Right renal cortex interstitium (tissue), 3 donors: ENCODE data around the gene HS3ST6. TPM values are rescaled to one million over a fixed set of nuclear protein-coding genes. Genes with fewer than 3 reads are reported as not detected.
"Not testable (repeated sequence)": the region's sequence is repeated elsewhere in the genome, so short reads cannot be mapped to it uniquely, and the experiment has no call there.

Experiments used
- DNase-seq, 3 donors: peaks; one replicate each; pipeline ENCODE4 v3.0.0-alpha.2; 2013; ENCODE audit warnings: low read depth in 3 of 3, low spot score in 2 of 3
- polyA plus RNA-seq, 3 donors: library from polyadenylated mRNA; unstranded; fragments of 120-200 nt; gene quantifications; one replicate each; pipeline ENCODE4 v1.2.1, GENCODE V29; 2013; ENCODE audit not compliant: insufficient read length in 3 of 3

Gene HS3ST6
- polyA plus RNA-seq, 3 donors, result 0.12 to 0.24 (median 0.17) TPM

DNA sequence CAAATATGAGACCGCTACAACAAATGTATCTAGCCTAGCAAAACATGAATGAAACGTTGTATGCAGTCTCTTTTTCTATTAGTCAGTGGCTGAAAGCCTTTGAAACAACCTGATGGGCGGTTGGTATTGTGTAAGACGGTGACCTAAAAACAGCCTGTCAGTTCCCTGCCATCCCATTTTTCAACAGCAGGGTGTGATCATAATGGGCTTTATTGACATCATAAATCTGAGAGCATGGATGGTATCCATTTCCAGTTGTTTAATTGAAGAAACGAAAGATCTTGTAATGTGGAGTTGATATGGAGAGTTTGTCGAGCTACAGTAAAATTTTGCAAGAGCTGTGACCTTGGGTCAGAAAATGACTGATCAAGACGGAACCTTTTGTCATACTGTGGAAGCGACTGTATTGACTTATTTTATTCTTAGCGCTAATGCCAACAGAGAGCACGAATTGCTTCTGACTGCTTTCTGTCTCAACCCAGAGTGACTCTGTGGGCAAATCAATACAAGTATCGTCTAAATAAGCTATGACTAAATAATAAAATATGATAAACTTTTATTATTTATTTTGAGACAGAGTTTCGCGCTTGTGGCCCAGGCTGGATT lies 34.0 kb downstream of the HS3ST6 start:
- no peak for DNase-seq

DNA sequence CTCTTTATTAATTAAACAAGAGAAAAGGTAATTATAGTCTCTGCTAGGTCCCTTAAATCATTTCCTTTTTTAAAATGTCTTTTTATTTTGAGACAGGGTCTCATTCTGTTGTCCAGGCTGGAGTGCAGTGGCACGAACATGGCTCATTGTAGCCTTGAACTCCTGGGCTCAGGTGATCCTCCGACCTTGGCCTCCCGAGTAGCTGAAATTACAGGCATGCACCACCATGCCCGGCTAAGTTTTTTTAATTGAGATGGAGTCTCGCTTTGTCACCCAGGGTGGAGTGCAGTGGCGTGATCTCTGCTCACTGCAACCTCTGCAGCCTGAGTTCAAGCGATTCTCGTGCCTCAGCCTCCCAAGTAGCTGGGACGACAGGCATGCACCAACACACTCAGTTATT lies 37.0 kb downstream of the HS3ST6 start:
- DNase-seq, result not testable (repeated sequence)

DNA sequence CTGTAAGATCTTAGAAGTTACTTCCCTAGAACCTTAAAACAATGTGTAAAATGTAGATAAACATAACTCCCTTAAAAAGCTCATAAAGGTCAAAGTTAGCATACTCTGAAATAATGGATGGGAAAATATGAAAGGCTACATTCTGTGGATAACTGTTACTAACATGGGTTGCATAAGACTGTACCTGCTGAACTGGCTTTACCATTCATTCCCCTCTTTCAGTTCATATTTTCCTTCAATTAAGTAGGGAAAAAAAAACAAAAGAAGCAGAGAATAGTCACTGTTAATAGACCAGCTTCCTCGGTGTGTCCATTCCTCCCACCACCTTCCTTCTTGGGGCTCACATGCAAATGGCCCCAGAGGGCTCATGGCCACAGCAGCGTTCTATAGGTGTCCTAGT lies 38.7 kb downstream of the HS3ST6 start:
- DNase-seq, result no peak

DNA sequence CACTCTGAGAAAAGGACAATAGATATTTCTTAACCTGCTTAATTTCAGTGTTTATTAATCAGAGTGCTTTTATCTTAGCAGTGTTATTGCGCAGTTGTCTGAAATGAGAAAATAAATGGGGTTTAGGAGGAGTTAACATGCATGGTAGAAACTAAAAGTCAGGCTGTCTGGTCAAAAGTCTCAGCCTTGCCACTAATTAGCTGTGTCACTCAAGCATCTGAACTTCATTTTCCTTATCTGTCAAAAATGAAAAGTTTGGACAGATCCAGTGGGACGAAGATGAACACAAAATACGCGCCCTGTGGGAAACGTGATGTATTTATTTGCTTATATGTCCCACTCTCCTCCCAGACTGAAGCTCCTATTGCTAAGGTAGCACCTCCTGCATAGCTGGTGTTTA lies 40.0 kb downstream of the HS3ST6 start:
- DNase-seq, result no peak

DNA sequence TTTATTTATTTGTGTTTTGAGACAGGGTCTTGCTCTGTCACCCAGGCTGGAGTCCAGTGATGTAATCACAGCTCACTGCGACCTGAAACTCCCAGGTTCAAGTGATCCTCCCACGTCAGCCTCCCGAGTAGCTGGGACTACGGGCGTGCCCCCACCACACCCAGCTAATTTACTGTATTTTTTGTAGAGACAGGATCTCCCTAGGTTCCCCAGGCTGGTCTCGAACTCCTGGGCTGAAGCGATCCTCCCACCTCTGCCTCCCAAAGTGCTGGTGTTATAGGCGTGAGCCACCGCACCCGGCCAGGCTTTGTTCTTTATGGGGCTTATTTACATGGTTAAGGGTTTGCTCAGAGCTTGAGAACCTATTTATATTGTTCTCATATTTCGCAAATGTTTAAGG lies 40.4 kb downstream of the HS3ST6 start:
- DNase-seq, result no peak

DNA sequence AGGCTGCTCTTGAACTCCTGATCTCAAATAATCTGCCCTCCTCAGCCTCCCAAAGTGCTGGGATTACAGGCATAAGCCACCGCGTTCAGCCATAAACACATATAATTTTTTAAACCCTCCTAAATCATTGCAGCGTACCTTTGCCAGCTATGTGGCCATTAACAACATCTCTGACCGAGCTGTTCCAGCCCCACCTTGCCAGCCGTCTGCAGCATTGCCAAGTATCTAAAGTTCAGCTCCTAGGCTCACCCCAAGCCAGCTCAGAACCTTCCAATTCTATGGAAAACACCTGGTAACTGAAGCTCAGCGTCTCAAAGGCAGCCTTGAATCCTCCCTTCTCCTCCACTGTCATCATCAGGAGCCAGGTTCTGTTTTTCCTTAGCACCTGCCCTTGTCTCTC lies 41.1 kb downstream of the HS3ST6 start:
- DNase-seq, result no peak

DNA sequence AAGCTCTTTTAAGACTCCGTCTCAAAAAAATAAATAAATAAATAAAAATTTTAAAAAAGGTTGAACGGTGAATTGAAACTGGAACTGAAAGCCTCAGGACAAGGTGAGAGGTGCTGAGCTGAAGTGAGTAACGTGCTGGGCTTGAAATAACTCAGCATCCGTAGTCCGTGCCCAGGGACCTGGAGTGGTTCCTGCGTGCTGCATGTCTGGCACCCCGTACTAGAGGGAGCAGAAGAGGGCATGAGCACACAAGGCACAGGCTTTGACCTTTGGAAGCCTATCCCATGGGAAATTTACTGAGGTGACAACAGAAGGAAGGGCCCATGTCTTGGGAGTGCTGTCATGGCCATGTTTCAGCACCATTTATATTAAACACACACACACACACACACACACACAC lies 41.7 kb downstream of the HS3ST6 start:
- no peak for DNase-seq

DNA sequence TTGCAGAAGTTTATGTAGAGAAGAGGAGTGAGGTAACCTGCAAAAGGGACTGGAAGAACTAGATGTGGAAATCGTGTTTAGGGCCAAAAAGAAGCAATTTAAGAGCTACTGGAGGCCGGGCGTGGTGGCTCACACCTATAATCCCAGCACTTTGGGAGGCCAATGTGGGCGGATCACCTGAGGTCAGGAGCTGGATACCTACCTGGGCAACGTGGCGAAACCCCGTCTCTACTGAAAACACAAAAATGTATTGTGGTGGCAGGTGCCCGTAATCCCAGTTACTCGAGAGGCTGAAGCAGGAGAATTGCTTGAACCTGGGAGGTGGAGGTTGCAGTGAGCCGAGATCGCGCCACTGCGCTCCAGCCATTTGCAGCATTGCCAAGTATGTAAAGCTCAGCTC lies 42.1 kb downstream of the HS3ST6 start:
- DNase-seq, result not testable (repeated sequence)

DNA sequence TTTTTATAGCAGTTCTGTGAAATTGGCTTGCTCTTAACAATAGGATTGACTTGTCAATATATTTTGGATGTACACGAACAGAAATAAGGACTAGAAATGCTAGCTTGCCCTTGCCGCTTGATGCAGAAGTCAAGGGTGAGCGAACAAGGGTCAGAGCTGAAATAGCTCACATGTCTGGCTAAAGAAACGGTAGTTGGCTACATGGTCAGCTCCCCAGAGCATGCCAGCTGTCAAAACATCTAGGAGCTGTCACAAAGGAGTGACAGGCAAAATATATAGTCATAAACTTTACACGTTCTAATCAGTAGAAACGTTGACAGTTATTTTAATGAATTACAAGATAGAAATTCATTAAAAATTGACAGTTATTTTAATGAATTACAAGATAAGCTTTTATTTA lies 43.4 kb downstream of the HS3ST6 start:
- DNase-seq, result no peak

DNA sequence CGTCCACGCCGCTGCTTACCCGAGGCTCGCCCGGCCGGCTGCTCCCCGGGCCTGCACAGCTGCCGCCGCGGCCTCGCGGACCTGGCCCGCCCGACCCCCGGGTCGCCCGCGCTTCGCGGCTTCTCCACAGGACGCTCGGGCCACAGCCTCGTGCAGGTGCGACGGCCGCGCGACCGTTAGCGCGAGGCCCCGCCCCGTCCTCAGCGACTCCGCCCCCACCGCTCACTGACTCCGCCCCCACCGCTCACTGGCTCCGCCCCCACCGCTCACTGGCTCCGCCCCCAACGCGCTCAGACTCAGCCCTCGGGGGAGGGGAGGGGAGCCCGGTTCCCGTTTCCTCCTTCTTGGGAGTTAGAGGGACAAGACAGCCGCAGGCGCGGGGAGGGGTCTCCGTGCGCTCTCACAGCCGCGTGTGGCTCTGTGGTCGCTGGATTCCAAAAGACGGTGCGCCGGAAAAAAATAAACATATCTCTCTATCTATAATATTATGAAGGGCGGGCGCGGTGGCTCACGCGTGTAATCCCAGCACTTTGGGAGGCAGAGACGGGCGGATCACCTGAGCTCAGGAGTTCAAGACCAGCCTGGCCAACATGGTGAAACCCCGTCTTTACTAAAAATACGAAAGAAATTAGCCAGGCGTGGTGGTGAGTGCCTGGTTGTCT lies 46.1 kb downstream of the HS3ST6 start, which contains the start of gene MEIOB:
Gene MEIOB (minus strand): TSS at position 191 of the 662 bp plus-strand sequence. CDS start 3,989 bp downstream, outside the sequence.
- no peak for DNase-seq

DNA sequence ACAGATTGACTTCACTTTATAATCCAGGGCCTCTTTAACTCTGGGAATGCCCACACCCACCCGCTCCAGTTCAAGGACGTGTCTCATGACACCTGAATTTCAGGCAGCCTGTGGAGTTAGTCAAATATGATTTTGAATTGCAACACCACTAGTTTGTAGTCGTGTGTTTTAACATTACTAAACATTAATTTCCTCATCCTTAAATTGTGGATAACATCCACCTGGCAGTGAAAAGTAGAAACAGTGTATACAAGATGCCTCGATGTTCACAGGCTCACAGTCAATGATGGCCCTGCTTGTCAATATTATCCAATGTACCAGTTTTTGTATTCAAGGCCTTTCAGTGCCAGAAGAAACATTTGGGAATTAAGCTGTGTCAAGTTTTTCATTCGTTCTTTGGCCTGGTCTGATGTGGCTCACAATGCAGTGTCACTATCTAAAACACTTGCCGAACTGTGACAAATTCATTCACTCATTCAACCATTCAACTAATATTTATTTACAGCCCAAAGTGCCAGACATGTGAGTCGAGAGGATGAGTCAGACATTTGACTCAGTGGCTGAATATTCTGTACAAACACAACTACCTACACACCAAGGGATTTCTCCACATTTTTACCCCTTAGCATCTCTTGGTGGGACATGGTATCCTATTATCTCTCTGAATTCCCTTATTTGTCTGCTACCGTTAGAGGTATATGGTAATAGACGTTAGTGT lies 47.7 kb downstream of the HS3ST6 start:
- no peak for DNase-seq

DNA sequence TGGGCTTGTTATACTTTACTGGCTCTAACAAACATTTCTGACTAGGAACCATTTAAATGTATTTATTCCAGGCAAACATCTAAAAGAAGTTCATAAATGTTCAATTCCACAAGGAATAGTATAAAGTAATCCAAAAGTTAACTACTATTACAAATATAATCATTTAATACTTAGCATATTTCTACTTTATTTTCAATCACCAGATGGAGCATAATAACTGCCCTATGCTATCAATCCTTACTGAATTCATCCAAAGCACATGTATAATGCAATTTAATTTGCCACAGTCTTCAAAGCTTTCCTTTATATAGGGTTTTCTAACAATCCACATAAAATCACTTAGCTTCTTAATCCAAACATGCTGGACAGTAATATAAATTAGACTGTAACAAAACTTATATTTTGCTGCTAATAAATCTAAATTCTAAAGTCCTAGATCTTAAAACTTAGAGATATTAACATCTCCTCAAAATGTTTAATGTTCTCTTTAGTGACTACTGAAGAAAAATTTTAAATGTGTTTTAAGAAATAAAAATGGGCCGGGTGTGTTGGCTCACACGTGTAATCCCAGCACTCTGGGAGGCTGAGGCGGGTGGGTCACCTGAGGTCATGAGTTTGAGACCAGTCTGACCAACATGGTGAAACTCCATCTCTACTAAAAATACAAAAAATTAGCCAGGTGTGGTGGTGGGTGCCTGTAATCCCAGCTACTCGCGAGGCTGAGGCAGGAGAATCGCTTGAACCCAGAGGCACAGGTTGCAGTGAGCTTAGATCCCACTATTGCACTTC lies 52.1 kb downstream of the HS3ST6 start:
- no peak for DNase-seq

DNA sequence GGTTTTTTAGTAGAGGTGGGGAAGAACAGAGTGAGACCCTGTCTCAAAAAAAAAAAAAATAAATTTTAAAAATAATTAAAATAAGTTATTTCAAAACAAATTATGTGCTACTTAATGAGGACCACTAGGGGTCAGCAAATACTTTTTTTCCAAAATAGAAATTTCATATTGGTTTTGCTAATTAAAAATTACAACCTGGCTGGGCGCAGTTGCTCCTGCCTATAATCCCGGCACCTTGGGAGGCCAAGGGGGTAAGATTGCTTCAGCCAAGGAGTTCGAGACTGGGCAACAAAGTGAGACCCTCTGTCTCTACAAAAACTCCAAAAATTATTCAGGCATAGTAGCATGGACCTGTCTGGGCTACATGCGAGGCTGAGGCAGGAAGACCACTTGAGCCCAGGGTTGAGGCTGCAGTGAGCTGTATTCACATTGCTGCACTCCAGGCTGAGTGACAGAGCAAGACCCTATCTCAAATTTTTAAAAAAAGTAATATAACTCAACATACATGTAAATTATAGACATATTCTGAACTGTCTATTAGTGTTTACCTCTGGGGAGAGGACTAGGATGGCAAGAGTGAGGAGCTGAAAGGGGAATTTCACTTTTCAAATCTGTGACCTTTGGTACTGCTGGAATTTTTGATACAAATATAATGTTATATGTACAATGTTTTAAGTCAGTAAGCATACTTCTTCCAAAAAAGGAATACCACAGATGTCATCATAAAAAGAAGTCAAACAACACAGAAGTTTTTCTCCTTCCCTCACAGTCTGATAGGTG lies 54.3 kb downstream of the HS3ST6 start:
- DNase-seq, result peak in 1 of 3 donors; percentile 31

DNA sequence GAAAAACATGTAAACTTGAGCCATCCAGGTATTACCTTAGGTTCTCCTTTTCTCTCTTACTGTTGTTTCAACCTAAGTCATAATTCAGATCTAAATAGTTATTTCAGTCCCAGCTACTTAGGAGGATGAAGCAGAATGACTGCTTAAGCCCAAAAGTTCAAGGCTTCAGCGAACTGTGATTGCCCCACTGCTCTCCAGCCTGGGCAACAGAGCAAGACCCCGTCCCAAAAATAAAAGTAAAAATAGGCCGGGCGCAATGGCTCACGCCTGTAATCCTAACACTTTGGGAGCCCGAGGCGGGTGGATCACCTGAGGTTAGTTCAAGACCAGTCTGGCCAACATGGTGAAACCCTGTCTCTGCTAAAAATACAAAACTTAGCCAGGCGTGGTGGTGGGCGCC lies 55.8 kb downstream of the HS3ST6 start:
- no peak for DNase-seq

DNA sequence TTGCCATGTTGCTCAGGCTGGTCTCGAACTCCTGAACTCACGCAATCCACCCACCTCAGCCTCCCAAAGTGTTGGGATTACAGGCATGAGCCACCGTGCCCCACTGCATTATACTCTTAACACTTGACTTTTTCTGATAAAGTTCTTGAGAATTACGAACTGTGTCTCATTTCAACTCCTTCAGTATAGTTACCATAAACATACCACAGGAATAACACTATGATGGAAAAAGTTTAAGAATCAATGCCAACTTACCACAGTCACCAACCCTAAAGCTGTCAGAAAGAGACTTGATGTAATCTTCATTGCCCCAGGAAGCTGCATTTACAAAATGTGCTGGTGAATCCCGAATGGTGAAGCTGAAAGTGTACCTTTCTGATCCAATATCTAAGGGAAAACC lies 56.5 kb downstream of the HS3ST6 start:
- DNase-seq, result no peak

Other genes starting within 250 kb of the HS3ST6 start
- 10 to 100 TPM; 80.4 to 87.2 (median 81.1) TPM for gene JPT2, start 240.1 kb downstream of the HS3ST6 start, polyA plus RNA-seq
- gene MAPK8IP3, start 212.2 kb downstream of the HS3ST6 start, polyA plus RNA-seq, result 10 to 100 TPM; 28.6 to 39.6 (median 36.3) TPM
- 10 to 100 TPM; 18.8 to 22.1 (median 19.4) TPM for gene NME3, start 146.9 kb downstream of the HS3ST6 start, polyA plus RNA-seq
- 1 to 10 TPM; 5.1 to 5.5 (median 5.2) TPM for gene EME2, start 145.6 kb downstream of the HS3ST6 start, polyA plus RNA-seq
- gene MRPS34, start 145.3 kb downstream of the HS3ST6 start, polyA plus RNA-seq, result 10 to 100 TPM; 58.1 to 69.6 (median 65.0) TPM
- 10 to 100 TPM; 30.8 to 35.7 (median 32.5) TPM for gene SPSB3, start 135.8 kb downstream of the HS3ST6 start, polyA plus RNA-seq
- 10 to 100 TPM; 31.1 to 38.7 (median 31.5) TPM for gene NUBP2, start 135.5 kb downstream of the HS3ST6 start, polyA plus RNA-seq
- gene IGFALS, start 124.7 kb downstream of the HS3ST6 start, polyA plus RNA-seq, result 1 to 10 TPM; 1.3 to 2.0 (median 2.0) TPM
- 10 to 100 TPM; 35.4 to 44.8 (median 40.1) TPM for gene HAGH, start 91.6 kb downstream of the HS3ST6 start, polyA plus RNA-seq
- 10 to 100 TPM; 36.6 to 50.7 (median 48.3) TPM for gene FAHD1, start 91.2 kb downstream of the HS3ST6 start, polyA plus RNA-seq
- gene MEIOB, start 46.3 kb downstream of the HS3ST6 start, polyA plus RNA-seq, result 1 to 10 TPM; 1.1 to 1.3 (median 1.3) TPM
- 10 to 100 TPM; 63.0 to 70.1 (median 65.2) TPM for gene MSRB1, start 24.8 kb upstream of the HS3ST6 start, polyA plus RNA-seq
- under 1 TPM; 0.10 to 0.17 (median 0.16) TPM for gene RPL3L, start 36.3 kb upstream of the HS3ST6 start, polyA plus RNA-seq
- 100 to 1,000 TPM; 127 to 137 (median 129) TPM for gene NDUFB10, start 41.1 kb upstream of the HS3ST6 start, polyA plus RNA-seq
- gene RPS2, start 46.4 kb upstream of the HS3ST6 start, polyA plus RNA-seq, result 1,000 to 10,000 TPM; 1,774 to 1,944 (median 1,840) TPM
- gene RNF151, start 48.4 kb upstream of the HS3ST6 start, polyA plus RNA-seq, result not detected
- gene TBL3, start 53.6 kb upstream of the HS3ST6 start, polyA plus RNA-seq, result 10 to 100 TPM; 27.4 to 34.3 (median 32.0) TPM
- gene NOXO1, start 63.1 kb upstream of the HS3ST6 start, polyA plus RNA-seq, result under 1 TPM; 0.37 to 0.79 (median 0.60) TPM
- gene GFER, start 65.8 kb upstream of the HS3ST6 start, polyA plus RNA-seq, result 10 to 100 TPM; 20.5 to 22.0 (median 21.1) TPM
- 1 to 10 TPM; 1.3 to 1.9 (median 1.4) TPM for gene SYNGR3, start 71.6 kb upstream of the HS3ST6 start, polyA plus RNA-seq
- 10 to 100 TPM; 14.2 to 16.4 (median 15.4) TPM for gene ZNF598, start 91.4 kb upstream of the HS3ST6 start, polyA plus RNA-seq
- gene NPW, start 101.4 kb upstream of the HS3ST6 start, polyA plus RNA-seq, result 1 to 10 TPM; 1.7 to 6.0 (median 3.9) TPM
- 100 to 1,000 TPM in 1 of 3 donors, 10 to 100 TPM in 2; 82.6 to 106 (median 88.6) TPM for gene NHERF2, start 108.5 kb upstream of the HS3ST6 start, polyA plus RNA-seq
- gene NTHL1, start 129.4 kb upstream of the HS3ST6 start, polyA plus RNA-seq, result 10 to 100 TPM; 15.4 to 17.7 (median 16.9) TPM
- gene TSC2, start 129.6 kb upstream of the HS3ST6 start, polyA plus RNA-seq, result 100 to 1,000 TPM in 2 of 3 donors, 10 to 100 TPM in 1; 98.9 to 117 (median 108) TPM
- gene PKD1, start 217.5 kb upstream of the HS3ST6 start, polyA plus RNA-seq, result 10 to 100 TPM; 53.0 to 59.6 (median 54.5) TPM
- gene RAB26, start 230.2 kb upstream of the HS3ST6 start, polyA plus RNA-seq, result 1 to 10 TPM; 2.7 to 3.1 (median 3.0) TPM
- 10 to 100 TPM; 51.4 to 60.4 (median 60.3) TPM for gene TRAF7, start 237.4 kb upstream of the HS3ST6 start, polyA plus RNA-seq